Ectodermal cell (in vitro differentiated cells): Measurements from ENCODE around the gene NIP7.

Experiments
- H3K27ac ChIP-seq: 2 replicates; pipeline ENCODE4 v1.7.0; 2013; ENCODE audit warnings: mild to moderate bottlenecking, low read depth, low read length; ENCODE audit not compliant: insufficient read depth, poor library complexity, severe bottlenecking
- H3K27me3 ChIP-seq: 2 replicates; pipeline ENCODE4 v1.7.0; 2013; ENCODE audit warnings: mild to moderate bottlenecking, low read length; ENCODE audit not compliant: insufficient read depth, control insufficient read depth, poor library complexity, severe bottlenecking
- H3K36me3 ChIP-seq: one replicate; pipeline ENCODE4 v1.7.0; 2013; ENCODE audit warnings: low read length; ENCODE audit not compliant: control insufficient read depth, insufficient read depth
- H3K4me1 ChIP-seq: one replicate; pipeline ENCODE4 v1.7.0; 2013; ENCODE audit warnings: low read length; ENCODE audit not compliant: control insufficient read depth, insufficient read depth
- H3K4me3 ChIP-seq: 2 replicates; pipeline ENCODE4 v1.7.0; 2013; ENCODE audit warnings: low read depth, low read length, control low read depth; ENCODE audit not compliant: insufficient read depth
- H3K9me3 ChIP-seq: 2 replicates; pipeline ENCODE4 v1.7.0; 2013; ENCODE audit warnings: mild to moderate bottlenecking, low read length, moderate library complexity; ENCODE audit not compliant: control insufficient read depth
- WGBS, 2 experiments: methylation state at CpG; one replicate each; pipeline ENCODE4 v1.1.7; 2013; ENCODE audit warnings: missing lambda C conversion rate in 2 of 2; 5-methylcytosine and 5-hydroxymethylcytosine counted together

NIP7 gene

GRCh38 chr16:69307091-69307490 is 32.5 kb upstream of the NIP7 start:
- H3K4me3 ChIP-seq: no peak overlapping the region
- 92 to 93% methylated on average over 1 of the region's 1 CpG for WGBS, 2 experiments
- H3K27ac ChIP-seq: no peak overlapping the region
- H3K4me1 ChIP-seq: no peaks in the 10 kb centered on the region
- H3K9me3 ChIP-seq: no peaks in the 10 kb centered on the region
- H3K36me3 ChIP-seq: no peaks in the 10 kb centered on the region
- H3K27me3 ChIP-seq: no peaks in the 10 kb centered on the region

- no peaks in the 10 kb centered on the region for H3K36me3 ChIP-seq
- no peaks in the 10 kb centered on the region for H3K27me3 ChIP-seq
- H3K9me3 ChIP-seq: no peaks in the 10 kb centered on the region
- 92 to 94% methylated on average over 2 of the region's 2 CpGs for WGBS, 2 experiments
- no peaks in the 10 kb centered on the region for H3K4me1 ChIP-seq
- no peak overlapping the region for H3K4me3 ChIP-seq
- H3K27ac ChIP-seq: no peak overlapping the region
Observed at GRCh38 chr16:69307856-69308255, 31.7 kb upstream of the NIP7 start.

- Histone ChIP-seq H3K4me1 (no peaks in the 10 kb centered on the region), H3K27ac (no peak overlapping the region), H3K4me3 (no peak overlapping the region), H3K27me3 (no peaks in the 10 kb centered on the region), H3K36me3 (no peaks in the 10 kb centered on the region), H3K9me3 (no peaks in the 10 kb centered on the region)
- WGBS, 2 experiments: 91 to 92% methylated on average over 12 of the region's 12 CpGs
Observed at GRCh38 chr16:69309316-69309715, 30.3 kb upstream of the NIP7 start.

GRCh38 chr16:69310653-69311532 is 28.7 kb upstream of the NIP7 start, which contains the start of gene VPS4A:
Gene VPS4A (plus strand): TSS chr16:69311350. CDS start chr16:69311512, 162 bp downstream.
- H3K36me3 ChIP-seq: peaks cover 3% of the 10 kb centered on the region
- 11% methylated on average over 69 to 70 of the region's 70 CpGs for WGBS, 2 experiments
- H3K4me3 ChIP-seq: peak within 1 kb of the TSS; percentile 69
- H3K27me3 ChIP-seq: no peaks in the 10 kb centered on the region
- peak within 1 kb of the TSS; percentile 9 for H3K27ac ChIP-seq
- H3K9me3 ChIP-seq: no peaks in the 10 kb centered on the region
- H3K4me1 ChIP-seq: no peaks in the 10 kb centered on the region

- Histone ChIP-seq H3K9me3 (no peaks in the 10 kb centered on the region), H3K27ac (no peak overlapping the region), H3K4me3 (peak overlapping the region; percentile 69), H3K4me1 (no peaks in the 10 kb centered on the region), H3K36me3 (peaks cover 12% of the 10 kb centered on the region), H3K27me3 (no peaks in the 10 kb centered on the region)
- WGBS, 2 experiments: 3% methylated on average over 59 of the region's 59 CpGs
Observed at GRCh38 chr16:69311533-69312387, 27.8 kb upstream of the NIP7 start.

- Histone ChIP-seq H3K4me1 (no peaks in the 10 kb centered on the region), H3K27ac (no peak overlapping the region), H3K9me3 (no peaks in the 10 kb centered on the region), H3K27me3 (no peaks in the 10 kb centered on the region), H3K4me3 (no peak overlapping the region), H3K36me3 (peaks cover 22% of the 10 kb centered on the region)
- 94 to 99% methylated on average over 5 of the region's 5 CpGs for WGBS, 2 experiments
Observed at GRCh38 chr16:69313469-69313868, 26.1 kb upstream of the NIP7 start.

GRCh38 chr16:69314534-69314933 is 25.0 kb upstream of the NIP7 start:
- 94 to 95% methylated on average over 11 of the region's 11 CpGs for WGBS, 2 experiments

GRCh38 chr16:69315486-69316311 is 23.9 kb upstream of the NIP7 start:
- H3K4me1 ChIP-seq: no peaks in the 10 kb centered on the region
- no peaks in the 10 kb centered on the region for H3K27me3 ChIP-seq
- H3K9me3 ChIP-seq: no peaks in the 10 kb centered on the region
- peaks cover 39% of the 10 kb centered on the region for H3K36me3 ChIP-seq
- no peak overlapping the region for H3K27ac ChIP-seq
- H3K4me3 ChIP-seq: no peak overlapping the region
- WGBS, 2 experiments: 94 to 96% methylated on average over 30 of the region's 30 CpGs

More at GRCh38 chr16:69314534-69314933, 25.0 kb upstream of the NIP7 start:
- Histone ChIP-seq H3K36me3 (peaks cover 30% of the 10 kb centered on the region), H3K27me3 (no peaks in the 10 kb centered on the region), H3K4me1 (no peaks in the 10 kb centered on the region), H3K4me3 (no peak overlapping the region), H3K9me3 (no peaks in the 10 kb centered on the region), H3K27ac (no peak overlapping the region)

GRCh38 chr16:69316595-69317034 is 23.0 kb upstream of the NIP7 start:
- Histone ChIP-seq H3K4me1 (no peaks in the 10 kb centered on the region), H3K27ac (no peak overlapping the region), H3K27me3 (no peaks in the 10 kb centered on the region), H3K36me3 (peaks cover 47% of the 10 kb centered on the region), H3K9me3 (no peaks in the 10 kb centered on the region), H3K4me3 (no peak overlapping the region)
- 95 to 97% methylated on average over 17 of the region's 17 CpGs for WGBS, 2 experiments
